ENCODE data around the gene SCTR. TPM values are rescaled to one million over a fixed set of nuclear protein-coding genes. Genes with fewer than 3 reads are reported as not detected.

SCTR gene
- polyA plus RNA-seq, 3 donors = not detected

DNA sequence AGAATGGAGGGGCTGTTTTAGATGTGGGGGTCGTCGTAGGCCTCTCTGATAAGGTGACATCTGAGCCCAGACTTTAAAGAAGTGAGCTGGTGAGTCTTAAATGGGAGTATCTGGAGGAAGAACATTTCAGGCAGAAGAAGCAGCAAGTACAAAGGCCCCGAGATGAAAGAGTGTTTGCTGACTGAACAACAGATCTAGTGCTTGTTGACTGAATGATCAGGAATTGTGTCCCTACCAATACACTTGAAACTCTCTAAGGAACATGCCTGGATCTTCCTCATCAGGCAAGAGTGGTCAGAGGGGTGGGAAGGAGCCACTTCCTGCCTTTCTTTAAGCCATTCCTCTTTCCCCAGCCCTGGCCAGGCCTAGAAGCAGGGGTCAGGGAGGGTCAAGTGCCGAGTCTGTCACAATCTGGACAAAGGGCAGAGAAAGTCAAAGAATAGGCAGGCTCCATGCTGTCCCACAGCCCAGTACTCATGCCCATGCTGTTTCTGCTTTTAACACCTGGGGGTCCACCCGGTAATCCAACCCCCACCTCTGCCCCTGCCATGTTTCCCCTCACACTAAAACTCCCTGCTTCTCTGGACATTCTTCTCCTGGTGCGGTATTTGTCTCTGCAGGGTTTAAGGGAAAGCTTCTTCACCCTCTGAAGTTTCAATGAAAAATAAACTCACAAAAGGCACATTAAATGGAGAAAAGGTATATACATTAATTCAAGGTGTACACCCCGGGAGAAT is 95.6 kb downstream of the SCTR start:
- intact Hi-C loops (cut with micrococcal nuclease) = no loop called here
- no peak overlapping the region for H3K27ac ChIP-seq (ENCODE audit: low read depth in 1 of 2, low read length in 2 of 2)
- Mint-ChIP-seq H3K36me3 (peaks cover 0 to 3% of the 10 kb centered on the region in 2 donors), H3K27ac (no peak overlapping the region), H3K9me3 (peaks cover 0 to 11% (median 8%) of the 10 kb centered on the region in 7 donors), H3K27me3 (ENCODE audit: low read depth in 3 of 3) (peaks cover 44 to 75% (median 59%) of the 10 kb centered on the region in 3 donors), H3K4me3 (no peak overlapping the region), H3K4me1 (peaks cover 19% of the 10 kb centered on the region)
- no peaks in the 10 kb centered on the region for H4K20me1 ChIP-seq (ENCODE audit: insufficient read depth, low read length)
- H3K27me3 ChIP-seq (ENCODE audit: control insufficient read depth in 2 of 2, insufficient read depth in 2 of 2, low read length in 2 of 2) = peaks cover 13 to 47% of the 10 kb centered on the region in 2 donors
- WGBS (ENCODE audit: insufficient coverage) = 88% methylated on average over 3 of the region's 7 CpGs
- H2AFZ ChIP-seq (ENCODE audit: insufficient read depth, low read depth, low read length, poor library complexity, severe bottlenecking) = no peak overlapping the region
- DNase-seq = no peak
- H3K36me3 ChIP-seq (replicated peaks in 1 of 2; ENCODE audit: control insufficient read depth in 1 of 2, insufficient read depth in 2 of 2, low read length in 2 of 2) = no peaks in the 10 kb centered on the region
- no peaks in the 10 kb centered on the region for H3K79me2 ChIP-seq (ENCODE audit: insufficient read depth, low read length)
- no peak overlapping the region for H3K4me2 ChIP-seq (replicated peaks; ENCODE audit: extremely low read depth, low read length, poor library complexity, severe bottlenecking)
- H3K4me3 ChIP-seq (replicated peaks in 1 of 3; ENCODE audit: low read depth in 2 of 3, low read length in 3 of 3) = no peak overlapping the region
- H3K9ac ChIP-seq (ENCODE audit: insufficient read depth, low read length, poor library complexity, severe bottlenecking) = no peak overlapping the region
- TF ChIP-seq, protein P1, sequence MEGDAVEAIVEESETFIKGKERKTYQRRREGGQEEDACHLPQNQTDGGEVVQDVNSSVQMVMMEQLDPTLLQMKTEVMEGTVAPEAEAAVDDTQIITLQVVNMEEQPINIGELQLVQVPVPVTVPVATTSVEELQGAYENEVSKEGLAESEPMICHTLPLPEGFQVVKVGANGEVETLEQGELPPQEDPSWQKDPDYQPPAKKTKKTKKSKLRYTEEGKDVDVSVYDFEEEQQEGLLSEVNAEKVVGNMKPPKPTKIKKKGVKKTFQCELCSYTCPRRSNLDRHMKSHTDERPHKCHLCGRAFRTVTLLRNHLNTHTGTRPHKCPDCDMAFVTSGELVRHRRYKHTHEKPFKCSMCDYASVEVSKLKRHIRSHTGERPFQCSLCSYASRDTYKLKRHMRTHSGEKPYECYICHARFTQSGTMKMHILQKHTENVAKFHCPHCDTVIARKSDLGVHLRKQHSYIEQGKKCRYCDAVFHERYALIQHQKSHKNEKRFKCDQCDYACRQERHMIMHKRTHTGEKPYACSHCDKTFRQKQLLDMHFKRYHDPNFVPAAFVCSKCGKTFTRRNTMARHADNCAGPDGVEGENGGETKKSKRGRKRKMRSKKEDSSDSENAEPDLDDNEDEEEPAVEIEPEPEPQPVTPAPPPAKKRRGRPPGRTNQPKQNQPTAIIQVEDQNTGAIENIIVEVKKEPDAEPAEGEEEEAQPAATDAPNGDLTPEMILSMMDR (IDR thresholded peaks at IDR 0.05) = no peak
- peaks cover 0 to 5% of the 10 kb centered on the region in 2 donors for H3K9me3 ChIP-seq (replicated peaks in 1 of 2; ENCODE audit: control insufficient read depth in 1 of 2, insufficient read depth in 1 of 2, low read length in 2 of 2)
- H3K4me1 ChIP-seq (ENCODE audit: control insufficient read depth in 1 of 2, insufficient read depth in 2 of 2, low read length in 2 of 2) = peaks cover 11 to 23% of the 10 kb centered on the region in 2 donors

DNA sequence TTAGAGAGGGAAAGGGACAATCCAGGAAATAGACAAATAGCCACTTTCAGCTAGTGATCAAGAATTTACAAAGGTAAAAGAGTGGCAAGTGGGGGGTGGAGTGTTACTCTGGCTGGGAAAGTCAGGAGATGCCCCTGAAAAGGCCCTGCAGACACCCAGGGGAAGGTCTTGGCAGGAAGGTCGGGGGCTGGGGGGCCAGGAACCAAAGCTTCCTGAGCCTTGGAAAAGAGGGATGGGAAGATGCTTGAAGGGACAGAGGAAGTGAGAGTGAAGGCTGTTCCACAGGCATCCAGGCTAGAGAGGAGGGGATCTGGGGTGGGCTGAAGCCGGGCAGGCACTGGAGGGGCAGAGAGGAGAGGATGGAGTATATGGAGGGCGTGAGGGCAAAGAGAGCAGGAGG is 96.5 kb downstream of the SCTR start:
- TF ChIP-seq, protein P1 (IDR thresholded peaks at IDR 0.05) = no peak
- Histone ChIP-seq H3K9ac (ENCODE audit: insufficient read depth, low read length, poor library complexity, severe bottlenecking) (no peak overlapping the region), H3K27me3 (ENCODE audit: control insufficient read depth in 2 of 2, insufficient read depth in 2 of 2, low read length in 2 of 2) (peaks cover 15 to 38% of the 10 kb centered on the region in 2 donors), H3K9me3 (replicated peaks in 1 of 2; ENCODE audit: control insufficient read depth in 1 of 2, insufficient read depth in 1 of 2, low read length in 2 of 2) (peaks cover 0 to 5% of the 10 kb centered on the region in 2 donors), H4K20me1 (ENCODE audit: insufficient read depth, low read length) (no peaks in the 10 kb centered on the region), H3K27ac (ENCODE audit: low read depth in 1 of 2, low read length in 2 of 2) (no peak overlapping the region), H3K4me3 (replicated peaks in 1 of 3; ENCODE audit: low read depth in 2 of 3, low read length in 3 of 3) (no peak overlapping the region), H3K4me2 (replicated peaks; ENCODE audit: extremely low read depth, low read length, poor library complexity, severe bottlenecking) (no peak overlapping the region), H3K4me1 (ENCODE audit: control insufficient read depth in 1 of 2, insufficient read depth in 2 of 2, low read length in 2 of 2) (peaks cover 11 to 23% of the 10 kb centered on the region in 2 donors), H2AFZ (ENCODE audit: insufficient read depth, low read depth, low read length, poor library complexity, severe bottlenecking) (no peak overlapping the region), H3K79me2 (ENCODE audit: insufficient read depth, low read length) (no peaks in the 10 kb centered on the region), H3K36me3 (replicated peaks in 1 of 2; ENCODE audit: control insufficient read depth in 1 of 2, insufficient read depth in 2 of 2, low read length in 2 of 2) (no peaks in the 10 kb centered on the region)
- H3K27me3 Mint-ChIP-seq (ENCODE audit: low read depth in 3 of 3) = peaks cover 37 to 66% (median 58%) of the 10 kb centered on the region in 3 donors
- peaks cover 19% of the 10 kb centered on the region for H3K4me1 Mint-ChIP-seq
- peaks cover 0 to 3% of the 10 kb centered on the region in 2 donors for H3K36me3 Mint-ChIP-seq
- peak overlapping the region in 1 of 2 donors; percentile 22 for H3K4me3 Mint-ChIP-seq
- DNase-seq = no peak
- 70% methylated on average over 1 of the region's 3 CpGs for WGBS (ENCODE audit: insufficient coverage)
- intact Hi-C loops (cut with micrococcal nuclease) = no loop called here
- H3K27ac Mint-ChIP-seq = no peak overlapping the region
- H3K9me3 Mint-ChIP-seq = peaks cover 0 to 11% (median 6%) of the 10 kb centered on the region in 7 donors

Data from CD14-positive monocyte (primary cell).